PC-3 (cell line): ENCODE measurements around the gene HADHB.

ENCODE experiments used
- EZH2phosphoT487 ChIP-seq: fragments of 300-600 bp; sonication (generic); IDR thresholded peaks from 2 replicates; pipeline ENCODE4 v1.6.1; 2018; ENCODE audit warnings: mild to moderate bottlenecking, antibody characterized with exemption, low read length, borderline replicate concordance
- TF ChIP-seq, protein P1 (sequence below): fragments of 300-600 bp; sonication (generic); conservative IDR thresholded peaks from 2 replicates; pipeline ENCODE4 v1.5.1; 2017; ENCODE audit warnings: antibody characterized with exemption, low read depth, mild to moderate bottlenecking, low read length

DNA sequence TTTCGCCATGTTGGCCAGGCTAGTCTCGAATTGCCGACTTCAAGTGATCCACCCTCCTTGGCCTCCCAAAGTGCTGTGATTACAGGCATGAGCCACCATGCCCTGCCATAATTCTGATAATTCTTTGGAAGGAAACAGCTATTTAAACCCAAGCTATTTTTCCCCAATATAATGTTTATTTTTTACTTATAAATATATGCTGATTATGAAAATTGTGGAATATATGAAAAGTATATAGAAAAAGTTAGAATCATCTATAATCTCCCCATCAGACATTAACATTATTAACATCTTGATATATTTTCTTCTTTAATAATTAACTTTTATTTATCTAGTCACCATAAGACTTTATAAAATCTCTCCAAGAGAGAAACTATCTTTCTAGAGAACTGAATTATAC, 41.2 kb downstream of the HADHB start:
- TF ChIP-seq, protein P1, sequence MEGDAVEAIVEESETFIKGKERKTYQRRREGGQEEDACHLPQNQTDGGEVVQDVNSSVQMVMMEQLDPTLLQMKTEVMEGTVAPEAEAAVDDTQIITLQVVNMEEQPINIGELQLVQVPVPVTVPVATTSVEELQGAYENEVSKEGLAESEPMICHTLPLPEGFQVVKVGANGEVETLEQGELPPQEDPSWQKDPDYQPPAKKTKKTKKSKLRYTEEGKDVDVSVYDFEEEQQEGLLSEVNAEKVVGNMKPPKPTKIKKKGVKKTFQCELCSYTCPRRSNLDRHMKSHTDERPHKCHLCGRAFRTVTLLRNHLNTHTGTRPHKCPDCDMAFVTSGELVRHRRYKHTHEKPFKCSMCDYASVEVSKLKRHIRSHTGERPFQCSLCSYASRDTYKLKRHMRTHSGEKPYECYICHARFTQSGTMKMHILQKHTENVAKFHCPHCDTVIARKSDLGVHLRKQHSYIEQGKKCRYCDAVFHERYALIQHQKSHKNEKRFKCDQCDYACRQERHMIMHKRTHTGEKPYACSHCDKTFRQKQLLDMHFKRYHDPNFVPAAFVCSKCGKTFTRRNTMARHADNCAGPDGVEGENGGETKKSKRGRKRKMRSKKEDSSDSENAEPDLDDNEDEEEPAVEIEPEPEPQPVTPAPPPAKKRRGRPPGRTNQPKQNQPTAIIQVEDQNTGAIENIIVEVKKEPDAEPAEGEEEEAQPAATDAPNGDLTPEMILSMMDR = no peak
- no peak for TF ChIP-seq EZH2phosphoT487
